Prostate gland (tissue), 2 donors: ENCODE measurements around the gene ARL13A.

Experiments
- POLR2A ChIP-seq: fragments of 450-650 bp; IDR thresholded peaks from one replicate; pipeline ENCODE4 v1.6.1; 2016; ENCODE audit warnings: antibody characterized with exemption, mild to moderate bottlenecking
- POLR2AphosphoS5 ChIP-seq: sonication (generic); formaldehyde crosslinking; IDR thresholded peaks from one replicate; pipeline ENCODE4 v1.6.1; 2017; ENCODE audit warnings: antibody characterized with exemption
- TF ChIP-seq, protein P1 (sequence below), 4 experiments: fragments of 200-600 bp in 2 of 4; fragments of 450-650 bp in 2 of 4; sonication (generic) in 2 of 4; IDR thresholded peaks; 1 replicate in 3 of 4; 2 replicates in 1 of 4; pipeline ENCODE4 v1.5.1; 2016 to 2019; ENCODE audit warnings: antibody characterized with exemption in 4 of 4, mild to moderate bottlenecking in 2 of 4, moderate library complexity in 2 of 4

DNA sequence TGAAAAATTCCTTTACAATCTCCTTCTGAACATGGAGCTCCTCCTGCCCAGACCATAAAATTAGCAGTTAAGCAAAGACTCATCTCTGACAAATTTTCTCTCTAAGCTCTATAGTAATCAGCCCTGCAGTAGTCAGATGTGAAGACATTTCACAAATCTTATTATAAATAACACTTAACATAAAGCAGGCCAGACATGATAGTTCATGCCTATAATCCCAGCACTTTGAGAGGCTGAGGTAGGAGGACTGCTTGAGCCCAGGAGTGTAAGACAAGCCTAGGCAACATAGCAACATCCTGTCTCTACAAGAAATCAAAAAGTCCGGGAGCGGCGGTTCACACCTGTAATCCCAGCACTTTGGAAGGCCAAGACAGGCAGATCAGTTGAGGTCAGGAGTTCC is 52.5 kb downstream of the ARL13A start:
- TF ChIP-seq, protein P1, sequence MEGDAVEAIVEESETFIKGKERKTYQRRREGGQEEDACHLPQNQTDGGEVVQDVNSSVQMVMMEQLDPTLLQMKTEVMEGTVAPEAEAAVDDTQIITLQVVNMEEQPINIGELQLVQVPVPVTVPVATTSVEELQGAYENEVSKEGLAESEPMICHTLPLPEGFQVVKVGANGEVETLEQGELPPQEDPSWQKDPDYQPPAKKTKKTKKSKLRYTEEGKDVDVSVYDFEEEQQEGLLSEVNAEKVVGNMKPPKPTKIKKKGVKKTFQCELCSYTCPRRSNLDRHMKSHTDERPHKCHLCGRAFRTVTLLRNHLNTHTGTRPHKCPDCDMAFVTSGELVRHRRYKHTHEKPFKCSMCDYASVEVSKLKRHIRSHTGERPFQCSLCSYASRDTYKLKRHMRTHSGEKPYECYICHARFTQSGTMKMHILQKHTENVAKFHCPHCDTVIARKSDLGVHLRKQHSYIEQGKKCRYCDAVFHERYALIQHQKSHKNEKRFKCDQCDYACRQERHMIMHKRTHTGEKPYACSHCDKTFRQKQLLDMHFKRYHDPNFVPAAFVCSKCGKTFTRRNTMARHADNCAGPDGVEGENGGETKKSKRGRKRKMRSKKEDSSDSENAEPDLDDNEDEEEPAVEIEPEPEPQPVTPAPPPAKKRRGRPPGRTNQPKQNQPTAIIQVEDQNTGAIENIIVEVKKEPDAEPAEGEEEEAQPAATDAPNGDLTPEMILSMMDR (IDR thresholded peaks at IDR 0.05), result no peak
- no peak for TF ChIP-seq POLR2A
- TF ChIP-seq POLR2AphosphoS5, result no peak
